ENCODE measurements around the gene SPAG16. TPM values are rescaled to one million over a fixed set of nuclear protein-coding genes. Genes with fewer than 3 reads are reported as not detected.

The SPAG16 gene
- total and polyA plus RNA-seq, 2 of the 13 experiments (the other 11 are each of a cell fraction or from before 2014, with no cell fraction given), result 9.6 to 26.5 TPM

DNA sequence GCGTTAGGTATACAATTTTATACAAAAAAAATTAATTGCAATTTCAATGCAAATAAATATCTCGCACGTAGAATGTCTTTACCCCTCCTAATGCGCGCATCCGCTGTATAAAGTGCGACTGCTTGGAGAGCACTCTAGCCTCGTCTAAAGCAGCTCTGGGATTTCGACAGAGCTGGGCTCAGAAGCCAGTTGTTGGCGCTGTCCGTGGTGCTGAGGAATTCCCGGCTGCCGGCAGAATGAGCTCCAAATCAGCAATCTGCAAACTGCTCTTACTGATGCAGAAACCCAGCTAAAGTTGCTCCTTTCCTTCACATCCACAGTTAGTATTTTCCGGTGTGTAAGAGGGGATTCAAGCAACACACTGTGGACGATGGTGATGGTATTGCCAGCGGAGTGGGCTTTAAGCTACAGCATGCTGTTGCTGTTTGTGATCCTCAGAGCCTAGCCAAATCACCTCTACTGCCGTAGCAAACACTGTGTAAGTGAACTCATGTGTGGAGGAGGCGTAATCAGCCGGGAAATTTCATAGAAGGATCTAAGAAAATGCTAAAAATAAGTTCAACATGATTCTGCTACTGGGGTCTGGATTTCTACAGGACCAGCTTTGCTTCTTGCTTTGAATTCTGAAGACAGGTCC is 1126.8 kb downstream of the SPAG16 start, which contains the start of gene VWC2L (continued):
- TF ChIP-seq, protein P1, sequence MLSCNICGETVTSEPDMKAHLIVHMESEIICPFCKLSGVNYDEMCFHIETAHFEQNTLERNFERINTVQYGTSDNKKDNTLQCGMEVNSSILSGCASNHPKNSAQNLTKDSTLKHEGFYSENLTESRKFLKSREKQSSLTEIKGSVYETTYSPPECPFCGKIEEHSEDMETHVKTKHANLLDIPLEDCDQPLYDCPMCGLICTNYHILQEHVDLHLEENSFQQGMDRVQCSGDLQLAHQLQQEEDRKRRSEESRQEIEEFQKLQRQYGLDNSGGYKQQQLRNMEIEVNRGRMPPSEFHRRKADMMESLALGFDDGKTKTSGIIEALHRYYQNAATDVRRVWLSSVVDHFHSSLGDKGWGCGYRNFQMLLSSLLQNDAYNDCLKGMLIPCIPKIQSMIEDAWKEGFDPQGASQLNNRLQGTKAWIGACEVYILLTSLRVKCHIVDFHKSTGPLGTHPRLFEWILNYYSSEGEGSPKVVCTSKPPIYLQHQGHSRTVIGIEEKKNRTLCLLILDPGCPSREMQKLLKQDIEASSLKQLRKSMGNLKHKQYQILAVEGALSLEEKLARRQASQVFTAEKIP (CRISPR knock-in tag; IDR thresholded peaks at IDR 0.05; ENCODE audit: borderline replicate concordance), result no peak
- TF ChIP-seq PHF21A (CRISPR knock-in tag; IDR thresholded peaks at IDR 0.05), result no peak
- TF ChIP-seq EEA1 (CRISPR knock-in tag; IDR thresholded peaks at IDR 0.05; ENCODE audit: borderline replicate concordance), result peak; percentile 60; the same call in 1 of the 2 replicates
- TF ChIP-seq, protein P2, sequence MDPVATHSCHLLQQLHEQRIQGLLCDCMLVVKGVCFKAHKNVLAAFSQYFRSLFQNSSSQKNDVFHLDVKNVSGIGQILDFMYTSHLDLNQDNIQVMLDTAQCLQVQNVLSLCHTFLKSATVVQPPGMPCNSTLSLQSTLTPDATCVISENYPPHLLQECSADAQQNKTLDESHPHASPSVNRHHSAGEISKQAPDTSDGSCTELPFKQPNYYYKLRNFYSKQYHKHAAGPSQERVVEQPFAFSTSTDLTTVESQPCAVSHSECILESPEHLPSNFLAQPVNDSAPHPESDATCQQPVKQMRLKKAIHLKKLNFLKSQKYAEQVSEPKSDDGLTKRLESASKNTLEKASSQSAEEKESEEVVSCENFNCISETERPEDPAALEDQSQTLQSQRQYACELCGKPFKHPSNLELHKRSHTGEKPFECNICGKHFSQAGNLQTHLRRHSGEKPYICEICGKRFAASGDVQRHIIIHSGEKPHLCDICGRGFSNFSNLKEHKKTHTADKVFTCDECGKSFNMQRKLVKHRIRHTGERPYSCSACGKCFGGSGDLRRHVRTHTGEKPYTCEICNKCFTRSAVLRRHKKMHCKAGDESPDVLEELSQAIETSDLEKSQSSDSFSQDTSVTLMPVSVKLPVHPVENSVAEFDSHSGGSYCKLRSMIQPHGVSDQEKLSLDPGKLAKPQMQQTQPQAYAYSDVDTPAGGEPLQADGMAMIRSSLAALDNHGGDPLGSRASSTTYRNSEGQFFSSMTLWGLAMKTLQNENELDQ (CRISPR knock-in tag; IDR thresholded peaks at IDR 0.05; ENCODE audit: borderline replicate concordance), result peak; percentile 97
- peak; percentile 63 for TF ChIP-seq GATAD1 (CRISPR knock-in tag; IDR thresholded peaks at IDR 0.05)
- no peak; the same call in 1 of the 2 replicates for TF ChIP-seq HNF4A (CRISPR knock-in tag; IDR thresholded peaks at IDR 0.05)
- TF ChIP-seq, protein P3, sequence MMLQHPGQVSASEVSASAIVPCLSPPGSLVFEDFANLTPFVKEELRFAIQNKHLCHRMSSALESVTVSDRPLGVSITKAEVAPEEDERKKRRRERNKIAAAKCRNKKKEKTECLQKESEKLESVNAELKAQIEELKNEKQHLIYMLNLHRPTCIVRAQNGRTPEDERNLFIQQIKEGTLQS (CRISPR knock-in tag; IDR thresholded peaks at IDR 0.05), result peak; percentile 69; the same call in 1 of the 2 replicates
- no peak for TF ChIP-seq ZNF570 (CRISPR knock-in tag; IDR thresholded peaks at IDR 0.05; ENCODE audit: borderline replicate concordance)
- TF ChIP-seq, protein P4, sequence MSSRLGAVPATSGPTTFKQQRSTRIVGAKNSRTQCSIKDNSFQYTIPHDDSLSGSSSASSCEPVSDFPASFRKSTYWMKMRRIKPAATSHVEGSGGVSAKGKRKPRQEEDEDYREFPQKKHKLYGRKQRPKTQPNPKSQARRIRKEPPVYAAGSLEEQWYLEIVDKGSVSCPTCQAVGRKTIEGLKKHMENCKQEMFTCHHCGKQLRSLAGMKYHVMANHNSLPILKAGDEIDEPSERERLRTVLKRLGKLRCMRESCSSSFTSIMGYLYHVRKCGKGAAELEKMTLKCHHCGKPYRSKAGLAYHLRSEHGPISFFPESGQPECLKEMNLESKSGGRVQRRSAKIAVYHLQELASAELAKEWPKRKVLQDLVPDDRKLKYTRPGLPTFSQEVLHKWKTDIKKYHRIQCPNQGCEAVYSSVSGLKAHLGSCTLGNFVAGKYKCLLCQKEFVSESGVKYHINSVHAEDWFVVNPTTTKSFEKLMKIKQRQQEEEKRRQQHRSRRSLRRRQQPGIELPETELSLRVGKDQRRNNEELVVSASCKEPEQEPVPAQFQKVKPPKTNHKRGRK (CRISPR knock-in tag; IDR thresholded peaks at IDR 0.05), result no peak
- TF ChIP-seq, protein P5, sequence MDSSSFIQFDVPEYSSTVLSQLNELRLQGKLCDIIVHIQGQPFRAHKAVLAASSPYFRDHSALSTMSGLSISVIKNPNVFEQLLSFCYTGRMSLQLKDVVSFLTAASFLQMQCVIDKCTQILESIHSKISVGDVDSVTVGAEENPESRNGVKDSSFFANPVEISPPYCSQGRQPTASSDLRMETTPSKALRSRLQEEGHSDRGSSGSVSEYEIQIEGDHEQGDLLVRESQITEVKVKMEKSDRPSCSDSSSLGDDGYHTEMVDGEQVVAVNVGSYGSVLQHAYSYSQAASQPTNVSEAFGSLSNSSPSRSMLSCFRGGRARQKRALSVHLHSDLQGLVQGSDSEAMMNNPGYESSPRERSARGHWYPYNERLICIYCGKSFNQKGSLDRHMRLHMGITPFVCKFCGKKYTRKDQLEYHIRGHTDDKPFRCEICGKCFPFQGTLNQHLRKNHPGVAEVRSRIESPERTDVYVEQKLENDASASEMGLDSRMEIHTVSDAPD (CRISPR knock-in tag; IDR thresholded peaks at IDR 0.05), result no peak
- TF ChIP-seq SRSF1 (optimal IDR thresholded peaks at IDR 0.05; ENCODE audit: low read depth, low read length), result no peak
- no peak for TF ChIP-seq RFX1 (IDR thresholded peaks at IDR 0.05)
- TF ChIP-seq CBX2 (IDR thresholded peaks at IDR 0.05; ENCODE audit: low read depth, low read length), result no peak
- no peak for TF ChIP-seq CBX2 (CRISPR knock-in tag; IDR thresholded peaks at IDR 0.05; ENCODE audit: low read depth)
- TF ChIP-seq, protein P6, sequence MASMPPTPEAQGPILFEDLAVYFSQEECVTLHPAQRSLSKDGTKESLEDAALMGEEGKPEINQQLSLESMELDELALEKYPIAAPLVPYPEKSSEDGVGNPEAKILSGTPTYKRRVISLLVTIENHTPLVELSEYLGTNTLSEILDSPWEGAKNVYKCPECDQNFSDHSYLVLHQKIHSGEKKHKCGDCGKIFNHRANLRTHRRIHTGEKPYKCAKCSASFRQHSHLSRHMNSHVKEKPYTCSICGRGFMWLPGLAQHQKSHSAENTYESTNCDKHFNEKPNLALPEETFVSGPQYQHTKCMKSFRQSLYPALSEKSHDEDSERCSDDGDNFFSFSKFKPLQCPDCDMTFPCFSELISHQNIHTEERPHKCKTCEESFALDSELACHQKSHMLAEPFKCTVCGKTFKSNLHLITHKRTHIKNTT (CRISPR knock-in tag; IDR thresholded peaks at IDR 0.05), result no peak
- no peak for TF ChIP-seq GATA4 (IDR thresholded peaks at IDR 0.05; ENCODE audit: borderline replicate concordance, low read depth)
- TF ChIP-seq AHR (CRISPR knock-in tag; IDR thresholded peaks at IDR 0.05), result 0 out of 2 replicates have a peak, but pooled peaks have one; percentile 98
- peak; percentile 76 for TF ChIP-seq ZNF263 (CRISPR knock-in tag; IDR thresholded peaks at IDR 0.05)
- TF ChIP-seq, protein P7, sequence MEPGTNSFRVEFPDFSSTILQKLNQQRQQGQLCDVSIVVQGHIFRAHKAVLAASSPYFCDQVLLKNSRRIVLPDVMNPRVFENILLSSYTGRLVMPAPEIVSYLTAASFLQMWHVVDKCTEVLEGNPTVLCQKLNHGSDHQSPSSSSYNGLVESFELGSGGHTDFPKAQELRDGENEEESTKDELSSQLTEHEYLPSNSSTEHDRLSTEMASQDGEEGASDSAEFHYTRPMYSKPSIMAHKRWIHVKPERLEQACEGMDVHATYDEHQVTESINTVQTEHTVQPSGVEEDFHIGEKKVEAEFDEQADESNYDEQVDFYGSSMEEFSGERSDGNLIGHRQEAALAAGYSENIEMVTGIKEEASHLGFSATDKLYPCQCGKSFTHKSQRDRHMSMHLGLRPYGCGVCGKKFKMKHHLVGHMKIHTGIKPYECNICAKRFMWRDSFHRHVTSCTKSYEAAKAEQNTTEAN (CRISPR knock-in tag; conservative IDR thresholded peaks at IDR 0.05), result peak; percentile 90
- TF ChIP-seq ZFAT (CRISPR knock-in tag; conservative IDR thresholded peaks at IDR 0.05), result 0 out of 2 replicates have a peak, but pooled peaks have one; percentile 64
